ENCODE measurements around the gene ADISSP.
A peak's percentile ranks its signal among the peaks of the same experiment; 100 is the strongest.

The ADISSP gene

DNA sequence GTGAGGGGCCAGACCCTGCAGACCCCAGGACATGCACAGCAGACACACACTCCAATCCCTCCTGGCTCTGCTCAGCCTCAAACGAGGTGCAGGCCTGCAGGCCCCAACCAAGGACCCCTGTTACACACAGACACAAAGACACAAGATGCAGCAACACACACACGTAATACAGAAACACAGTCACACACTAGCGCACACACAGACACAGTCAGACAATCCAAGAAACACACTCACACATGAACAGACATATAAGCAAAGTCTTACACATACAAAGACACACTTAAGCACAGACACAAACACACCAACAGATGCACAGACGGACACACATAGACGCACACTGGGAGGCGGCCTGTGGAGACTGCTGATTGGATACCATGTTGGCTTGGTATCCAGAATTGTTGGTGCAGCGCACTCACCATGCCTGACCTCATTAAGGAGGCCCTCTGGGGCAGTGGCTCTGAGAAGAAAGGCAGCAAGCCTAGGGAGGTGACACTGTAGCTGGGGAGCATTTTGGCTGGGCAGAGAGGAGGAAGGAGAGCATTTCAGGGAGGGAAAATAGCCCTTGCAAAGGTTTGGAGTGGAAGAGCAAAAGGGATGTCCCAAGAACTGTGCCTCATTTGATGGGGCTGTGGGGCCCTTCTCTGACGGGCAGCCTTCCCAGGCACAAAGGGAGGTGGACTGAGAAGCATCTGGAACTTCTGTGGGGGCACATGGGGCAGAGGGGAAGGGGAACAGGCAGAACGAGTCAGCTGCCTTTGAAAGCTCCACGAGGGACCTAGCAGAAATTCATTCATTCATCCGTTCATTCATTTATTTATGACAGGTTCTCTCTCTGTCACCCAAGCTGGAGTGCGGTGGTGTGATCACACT, 36.5 kb downstream of the ADISSP start:
- peaks cover 66% of the 10 kb centered on the region for H3K4me1 Mint-ChIP-seq
- H3K9me3 Mint-ChIP-seq: no peaks in the 10 kb centered on the region
- no peaks in the 10 kb centered on the region for H3K36me3 Mint-ChIP-seq (ENCODE audit: low read depth)
- peak overlapping the region; percentile 2 for H3K27ac Mint-ChIP-seq
- peak overlapping the region; percentile 64 for H3K4me3 Mint-ChIP-seq
- H3K27me3 Mint-ChIP-seq (ENCODE audit: low read depth, poor library complexity): peaks cover 37% of the 10 kb centered on the region
- no peak for DNase-seq
- TF ChIP-seq, protein P1, sequence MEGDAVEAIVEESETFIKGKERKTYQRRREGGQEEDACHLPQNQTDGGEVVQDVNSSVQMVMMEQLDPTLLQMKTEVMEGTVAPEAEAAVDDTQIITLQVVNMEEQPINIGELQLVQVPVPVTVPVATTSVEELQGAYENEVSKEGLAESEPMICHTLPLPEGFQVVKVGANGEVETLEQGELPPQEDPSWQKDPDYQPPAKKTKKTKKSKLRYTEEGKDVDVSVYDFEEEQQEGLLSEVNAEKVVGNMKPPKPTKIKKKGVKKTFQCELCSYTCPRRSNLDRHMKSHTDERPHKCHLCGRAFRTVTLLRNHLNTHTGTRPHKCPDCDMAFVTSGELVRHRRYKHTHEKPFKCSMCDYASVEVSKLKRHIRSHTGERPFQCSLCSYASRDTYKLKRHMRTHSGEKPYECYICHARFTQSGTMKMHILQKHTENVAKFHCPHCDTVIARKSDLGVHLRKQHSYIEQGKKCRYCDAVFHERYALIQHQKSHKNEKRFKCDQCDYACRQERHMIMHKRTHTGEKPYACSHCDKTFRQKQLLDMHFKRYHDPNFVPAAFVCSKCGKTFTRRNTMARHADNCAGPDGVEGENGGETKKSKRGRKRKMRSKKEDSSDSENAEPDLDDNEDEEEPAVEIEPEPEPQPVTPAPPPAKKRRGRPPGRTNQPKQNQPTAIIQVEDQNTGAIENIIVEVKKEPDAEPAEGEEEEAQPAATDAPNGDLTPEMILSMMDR (IDR thresholded peaks at IDR 0.05): no peak

GRCh38 chr20:3729811-3730540, 37.6 kb downstream of the ADISSP start:
- Mint-ChIP-seq H3K27ac (peak overlapping the region; percentile 3), H3K4me3 (no peak overlapping the region)
- no peak for DNase-seq

GRCh38 chr20:3729378-3729777, 38.2 kb downstream of the ADISSP start:
- peaks cover 46% of the 10 kb centered on the region for H3K27me3 Mint-ChIP-seq (ENCODE audit: low read depth, poor library complexity)
- peaks cover 50% of the 10 kb centered on the region for H3K4me1 Mint-ChIP-seq
- H3K9me3 Mint-ChIP-seq: peaks cover 5% of the 10 kb centered on the region
- no peak overlapping the region for H3K4me3 Mint-ChIP-seq
- TF ChIP-seq, protein P1 (IDR thresholded peaks at IDR 0.05): no peak
- no peak for DNase-seq
- H3K36me3 Mint-ChIP-seq (ENCODE audit: low read depth): no peaks in the 10 kb centered on the region
- no peak overlapping the region for H3K27ac Mint-ChIP-seq

More at GRCh38 chr20:3729811-3730540, 37.6 kb downstream of the ADISSP start:
- H3K4me1 Mint-ChIP-seq: peaks cover 56% of the 10 kb centered on the region
- H3K36me3 Mint-ChIP-seq (ENCODE audit: low read depth): no peaks in the 10 kb centered on the region
- TF ChIP-seq, protein P1 (IDR thresholded peaks at IDR 0.05): no peak
- peaks cover under 1% of the 10 kb centered on the region for H3K9me3 Mint-ChIP-seq
- peaks cover 43% of the 10 kb centered on the region for H3K27me3 Mint-ChIP-seq (ENCODE audit: low read depth, poor library complexity)

DNA sequence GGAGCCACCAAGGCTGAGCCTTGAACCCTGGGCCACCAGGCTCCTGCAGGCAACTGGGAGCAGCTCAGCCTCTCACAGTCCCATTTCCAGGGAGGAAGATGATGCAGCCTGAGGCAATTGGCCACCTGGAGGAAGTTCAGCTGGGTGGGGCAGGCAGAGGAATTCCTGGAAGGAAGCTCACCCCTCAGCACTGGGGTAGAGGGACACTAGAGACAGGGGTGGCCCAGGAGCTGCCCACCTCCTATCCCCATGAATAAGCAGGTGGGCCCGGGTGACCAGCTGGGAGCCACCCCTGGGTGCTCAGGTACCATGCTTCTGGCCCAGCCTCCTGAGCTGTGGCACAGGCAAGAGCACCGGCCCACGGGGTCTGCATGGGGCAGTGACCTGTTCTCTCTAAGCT, 38.7 kb downstream of the ADISSP start:
- Mint-ChIP-seq H3K27ac (no peak overlapping the region), H3K9me3 (peaks cover 5% of the 10 kb centered on the region), H3K4me1 (peaks cover 45% of the 10 kb centered on the region), H3K27me3 (ENCODE audit: low read depth, poor library complexity) (peaks cover 46% of the 10 kb centered on the region), H3K4me3 (no peak overlapping the region), H3K36me3 (ENCODE audit: low read depth) (no peaks in the 10 kb centered on the region)
- TF ChIP-seq, protein P1 (IDR thresholded peaks at IDR 0.05): no peak
- DNase-seq: no peak

GRCh38 chr20:3728354-3728753, 39.2 kb downstream of the ADISSP start:
- no peak overlapping the region for H3K4me3 Mint-ChIP-seq
- H3K27ac Mint-ChIP-seq: no peak overlapping the region
- peaks cover 40% of the 10 kb centered on the region for H3K4me1 Mint-ChIP-seq
- H3K9me3 Mint-ChIP-seq: peaks cover 5% of the 10 kb centered on the region
- peaks cover 46% of the 10 kb centered on the region for H3K27me3 Mint-ChIP-seq (ENCODE audit: low read depth, poor library complexity)
- TF ChIP-seq, protein P1 (IDR thresholded peaks at IDR 0.05): no peak
- H3K36me3 Mint-ChIP-seq (ENCODE audit: low read depth): no peaks in the 10 kb centered on the region
- DNase-seq: no peak
